Rectal smooth muscle tissue (tissue), 1 donor: ENCODE measurements around the gene ELL.

Experiments
- H3K27ac ChIP-seq: one replicate; pipeline ENCODE4 v1.7.0; 2013; ENCODE audit warnings: low read depth, low read length, inconsistent platforms
- H3K27me3 ChIP-seq: one replicate; pipeline ENCODE4 v1.7.0; 2013; ENCODE audit warnings: low read length; ENCODE audit not compliant: control insufficient read depth, insufficient read depth
- H3K36me3 ChIP-seq: one replicate; pipeline ENCODE4 v1.7.0; 2013; ENCODE audit warnings: low read length; ENCODE audit not compliant: control insufficient read depth, insufficient read depth
- H3K4me1 ChIP-seq: one replicate; pipeline ENCODE4 v1.7.0; 2013; ENCODE audit warnings: low read length; ENCODE audit not compliant: control insufficient read depth, insufficient read depth
- H3K4me3 ChIP-seq: one replicate; pipeline ENCODE4 v1.7.0; 2013; ENCODE audit warnings: low read length
- H3K9ac ChIP-seq: one replicate; pipeline ENCODE4 v1.7.0; 2013; ENCODE audit warnings: low read length

ELL gene

GRCh38 chr19:18501351-18501750 is 20.5 kb downstream of the ELL start:
- Histone ChIP-seq H3K4me1 (peaks cover 44% of the 10 kb centered on the region), H3K9ac (no peak overlapping the region), H3K36me3 (no peaks in the 10 kb centered on the region), H3K27me3 (no peaks in the 10 kb centered on the region), H3K4me3 (no peak overlapping the region), H3K27ac (no peak overlapping the region)

- Histone ChIP-seq H3K27ac (peak overlapping the region; percentile 25), H3K36me3 (no peaks in the 10 kb centered on the region), H3K9ac (no peak overlapping the region), H3K4me1 (peaks cover 38% of the 10 kb centered on the region), H3K4me3 (peak overlapping the region; percentile 9), H3K27me3 (no peaks in the 10 kb centered on the region)
These were observed 21.1 kb downstream of the ELL start for GRCh38 chr19:18500799-18501198.

- no peak overlapping the region for H3K4me3 ChIP-seq
- H3K4me1 ChIP-seq = peaks cover 36% of the 10 kb centered on the region
- no peak overlapping the region for H3K9ac ChIP-seq
- no peaks in the 10 kb centered on the region for H3K27me3 ChIP-seq
- H3K36me3 ChIP-seq = no peaks in the 10 kb centered on the region
- no peak overlapping the region for H3K27ac ChIP-seq
These were observed 21.5 kb downstream of the ELL start for GRCh38 chr19:18500376-18500775.

- H3K9ac ChIP-seq = no peak overlapping the region
- no peak overlapping the region for H3K27ac ChIP-seq
- peaks cover 29% of the 10 kb centered on the region for H3K4me1 ChIP-seq
- H3K4me3 ChIP-seq = no peak overlapping the region
- no peaks in the 10 kb centered on the region for H3K27me3 ChIP-seq
- no peaks in the 10 kb centered on the region for H3K36me3 ChIP-seq
These were observed 22.7 kb downstream of the ELL start for GRCh38 chr19:18499055-18499775.

- no peak overlapping the region for H3K27ac ChIP-seq
- peaks cover 10% of the 10 kb centered on the region for H3K4me1 ChIP-seq
- H3K36me3 ChIP-seq = no peaks in the 10 kb centered on the region
- H3K9ac ChIP-seq = no peak overlapping the region
- no peak overlapping the region for H3K4me3 ChIP-seq
- no peaks in the 10 kb centered on the region for H3K27me3 ChIP-seq
These were observed 25.0 kb downstream of the ELL start for GRCh38 chr19:18496980-18497256.

GRCh38 chr19:18496167-18496979 is 25.5 kb downstream of the ELL start:
- H3K4me3 ChIP-seq = no peak overlapping the region
- no peaks in the 10 kb centered on the region for H3K27me3 ChIP-seq
- peaks cover 7% of the 10 kb centered on the region for H3K4me1 ChIP-seq
- H3K36me3 ChIP-seq = no peaks in the 10 kb centered on the region
- H3K27ac ChIP-seq = no peak overlapping the region
- H3K9ac ChIP-seq = no peak overlapping the region

- H3K9ac ChIP-seq = no peak overlapping the region
- no peaks in the 10 kb centered on the region for H3K36me3 ChIP-seq
- no peaks in the 10 kb centered on the region for H3K27me3 ChIP-seq
- H3K27ac ChIP-seq = no peak overlapping the region
- H3K4me3 ChIP-seq = no peak overlapping the region
- H3K4me1 ChIP-seq = peaks cover under 1% of the 10 kb centered on the region
These were observed 26.5 kb downstream of the ELL start for GRCh38 chr19:18495204-18495911.

GRCh38 chr19:18494267-18494607 is 27.6 kb downstream of the ELL start:
- Histone ChIP-seq H3K27ac (no peak overlapping the region), H3K4me3 (no peak overlapping the region), H3K27me3 (no peaks in the 10 kb centered on the region), H3K9ac (no peak overlapping the region), H3K4me1 (no peaks in the 10 kb centered on the region), H3K36me3 (no peaks in the 10 kb centered on the region)

GRCh38 chr19:18493440-18494266 is 28.2 kb downstream of the ELL start:
- Histone ChIP-seq H3K27ac (no peak overlapping the region), H3K36me3 (no peaks in the 10 kb centered on the region), H3K4me1 (peaks cover 5% of the 10 kb centered on the region), H3K4me3 (no peak overlapping the region), H3K9ac (no peak overlapping the region), H3K27me3 (no peaks in the 10 kb centered on the region)

GRCh38 chr19:18491995-18492953 is 29.6 kb downstream of the ELL start:
- Histone ChIP-seq H3K4me3 (no peak overlapping the region), H3K27me3 (no peaks in the 10 kb centered on the region), H3K9ac (no peak overlapping the region), H3K36me3 (no peaks in the 10 kb centered on the region), H3K27ac (no peak overlapping the region), H3K4me1 (peaks cover 7% of the 10 kb centered on the region)

GRCh38 chr19:18490728-18491127 is 31.1 kb downstream of the ELL start:
- H3K9ac ChIP-seq = no peak overlapping the region
- no peaks in the 10 kb centered on the region for H3K36me3 ChIP-seq
- peaks cover 13% of the 10 kb centered on the region for H3K4me1 ChIP-seq
- no peaks in the 10 kb centered on the region for H3K27me3 ChIP-seq
- no peak overlapping the region for H3K27ac ChIP-seq
- no peak overlapping the region for H3K4me3 ChIP-seq
